Neural cell (in vitro differentiated cells): ENCODE data around the gene NR5A1. TPM values are rescaled to one million over a fixed set of nuclear protein-coding genes. Genes with fewer than 3 reads are reported as not detected.

Source experiments
- H2AFZ ChIP-seq: fragments of 200-600, 300-800 bp; sonication (generic), shearing (Covaris generic); 2 replicates; pipeline ENCODE4 v1.6.0; 2014; ENCODE audit warnings: low read depth, mild to moderate bottlenecking, antibody characterized with exemption, low read length, moderate library complexity
- H3F3A ChIP-seq: fragments of 200-600 bp; shearing (Covaris generic); 2 replicates; pipeline ENCODE4 v1.6.1; 2016; ENCODE audit warnings: mild to moderate bottlenecking, moderate library complexity, mixed read lengths, antibody characterized with exemption, low read length; ENCODE audit not compliant: insufficient read depth, poor library complexity, severe bottlenecking
- H3K27ac ChIP-seq: fragments of 200-600, 300-800 bp; sonication (generic), shearing (Covaris generic); 2 replicates; pipeline ENCODE4 v1.5.1; 2014; ENCODE audit warnings: mild to moderate bottlenecking, low read length, moderate library complexity
- H3K27me3 ChIP-seq: fragments of 300-800, 200-600 bp; sonication (generic), shearing (Covaris generic); 2 replicates; pipeline ENCODE4 v1.6.0; 2014; ENCODE audit warnings: mild to moderate bottlenecking, low read depth, low read length, moderate library complexity; ENCODE audit not compliant: insufficient read depth
- H3K36me3 ChIP-seq: fragments of 300-800, 200-600 bp; sonication (generic), shearing (Covaris generic); 2 replicates; pipeline ENCODE4 v1.5.1; 2014; ENCODE audit warnings: mild to moderate bottlenecking, antibody characterized with exemption, low read length, moderate library complexity; ENCODE audit not compliant: insufficient read depth
- H3K4me2 ChIP-seq: fragments of 300-800, 200-600 bp; sonication (generic), shearing (Covaris generic); 2 replicates; pipeline ENCODE4 v1.6.0; 2014; ENCODE audit warnings: mild to moderate bottlenecking, low read length
- H3K4me3 ChIP-seq: fragments of 300-800, 200-600 bp; sonication (generic), shearing (Covaris generic); 2 replicates; pipeline ENCODE4 v1.5.1; 2014; ENCODE audit warnings: mild to moderate bottlenecking, low read length, moderate library complexity
- H3K79me2 ChIP-seq: fragments of 200-600 bp; shearing (Covaris generic); replicated peaks from 2 replicates; pipeline ENCODE4 v1.6.0; 2014; ENCODE audit warnings: mild to moderate bottlenecking, low read length, moderate library complexity; ENCODE audit not compliant: insufficient read depth
- H3K9ac ChIP-seq: fragments of 300-800, 200-600 bp; sonication (generic), shearing (Covaris generic); 2 replicates; pipeline ENCODE4 v1.6.1; 2016; ENCODE audit warnings: mild to moderate bottlenecking, low read length, mixed read lengths
- H3K9me2 ChIP-seq: fragments of 200-600 bp; shearing (Covaris generic); 2 replicates; pipeline ENCODE4 v1.6.1; 2016; ENCODE audit warnings: mild to moderate bottlenecking, low read length, mixed read lengths; ENCODE audit not compliant: insufficient read depth
- H3K9me3 ChIP-seq: fragments of 200-600, 300-800 bp; sonication (generic), shearing (Covaris generic); 2 replicates; pipeline ENCODE4 v1.6.1; 2016; ENCODE audit warnings: mild to moderate bottlenecking, mixed run types, low read length, moderate library complexity, mixed read lengths
- H4K20me1 ChIP-seq: fragments of 200-600 bp; shearing (Covaris generic); 2 replicates; pipeline ENCODE4 v1.6.1; 2016; ENCODE audit warnings: mild to moderate bottlenecking, mixed run types; ENCODE audit not compliant: insufficient read depth
- CTCF ChIP-seq: fragments of 450-650 bp; IDR thresholded peaks from 2 replicates; pipeline ENCODE4 v1.5.1; 2014; ENCODE audit warnings: antibody characterized with exemption, mild to moderate bottlenecking, moderate library complexity; ENCODE audit not compliant: poor library complexity, severe bottlenecking
- EP300 ChIP-seq: fragments of 450-650 bp; conservative IDR thresholded peaks from 2 replicates; pipeline ENCODE4 v1.6.1; 2014; ENCODE audit warnings: antibody characterized with exemption, mild to moderate bottlenecking, moderate library complexity; ENCODE audit not compliant: poor library complexity, severe bottlenecking
- EZH2 ChIP-seq: fragments of 200-600, 300-800 bp; shearing (Covaris generic), sonication (generic); IDR thresholded peaks from 2 replicates; pipeline ENCODE4 v1.6.1; 2014; ENCODE audit warnings: antibody characterized with exemption, low read length, borderline replicate concordance, mild to moderate bottlenecking; ENCODE audit not compliant: insufficient read depth, poor library complexity, severe bottlenecking
- MXI1 ChIP-seq: fragments of 450-650 bp; conservative IDR thresholded peaks from 2 replicates; pipeline ENCODE4 v1.6.1; 2014; ENCODE audit warnings: antibody characterized with exemption, mild to moderate bottlenecking; ENCODE audit not compliant: poor library complexity, severe bottlenecking
- POLR2AphosphoS5 ChIP-seq: IDR thresholded peaks from 2 replicates; pipeline ENCODE4 v1.6.1; 2012
- REST ChIP-seq: IDR thresholded peaks from 2 replicates; pipeline ENCODE4 v1.6.1; 2012; ENCODE audit warnings: borderline replicate concordance
- SMC3 ChIP-seq: fragments of 450-650 bp; conservative IDR thresholded peaks from 2 replicates; pipeline ENCODE4 v1.6.1; 2014; ENCODE audit warnings: antibody characterized with exemption, mild to moderate bottlenecking, moderate library complexity; ENCODE audit not compliant: poor library complexity
- TAF1 ChIP-seq: IDR thresholded peaks from 2 replicates; pipeline ENCODE4 v1.6.1; 2012; ENCODE audit warnings: low read depth
- polyA plus RNA-seq: library from polyadenylated mRNA; depleted of rRNA; stranded (reverse); fragments of >200 nt; gene quantifications from 2 replicates; pipeline ENCODE4 v1.2.3, GENCODE V29; 2014

NR5A1 gene
- polyA plus RNA-seq, 1 donor from 2014 or later = 0.09 TPM

GRCh38 chr9:124505901-124506346, 1.3 kb downstream of the NR5A1 start:
- Histone ChIP-seq H3F3A (no peaks in the 10 kb centered on the region), H4K20me1 (no peaks in the 10 kb centered on the region), H3K4me2 (no peak overlapping the region), H3K27me3 (peaks cover 57% of the 10 kb centered on the region), H3K9me2 (no peaks in the 10 kb centered on the region), H3K4me3 (no peak overlapping the region), H2AFZ (no peak overlapping the region), H3K36me3 (no peaks in the 10 kb centered on the region), H3K27ac (no peak overlapping the region), H3K9ac (no peak overlapping the region), H3K9me3 (no peaks in the 10 kb centered on the region), H3K79me2 (no peaks in the 10 kb centered on the region)
- TF ChIP-seq EP300 (no peak), SMC3 (no peak), POLR2AphosphoS5 (no peak), CTCF (no peak), REST (no peak)

- Histone ChIP-seq H3K27ac (no peak overlapping the region), H3K36me3 (no peaks in the 10 kb centered on the region), H3K4me2 (no peak overlapping the region), H3K9me2 (no peaks in the 10 kb centered on the region), H4K20me1 (no peaks in the 10 kb centered on the region), H3K9ac (no peak overlapping the region), H3K27me3 (peaks cover 61% of the 10 kb centered on the region), H3K9me3 (no peaks in the 10 kb centered on the region), H3K79me2 (no peaks in the 10 kb centered on the region), H3K4me3 (no peak overlapping the region), H3F3A (no peaks in the 10 kb centered on the region), H2AFZ (no peak overlapping the region)
- TF ChIP-seq EZH2 (peak; percentile 90), MXI1 (no peak), EP300 (no peak), CTCF (no peak), REST (no peak), TAF1 (no peak), POLR2AphosphoS5 (no peak)
Observed at GRCh38 chr9:124505006-124505900, 1.9 kb downstream of the NR5A1 start.
